Measurements from ENCODE around the gene SI. TPM values are rescaled to one million over a fixed set of nuclear protein-coding genes. Genes with fewer than 3 reads are reported as not detected.

Gene SI
- total and polyA plus RNA-seq, 2 of the 4 experiments (the other 2 are of a cell fraction), result not detected

DNA sequence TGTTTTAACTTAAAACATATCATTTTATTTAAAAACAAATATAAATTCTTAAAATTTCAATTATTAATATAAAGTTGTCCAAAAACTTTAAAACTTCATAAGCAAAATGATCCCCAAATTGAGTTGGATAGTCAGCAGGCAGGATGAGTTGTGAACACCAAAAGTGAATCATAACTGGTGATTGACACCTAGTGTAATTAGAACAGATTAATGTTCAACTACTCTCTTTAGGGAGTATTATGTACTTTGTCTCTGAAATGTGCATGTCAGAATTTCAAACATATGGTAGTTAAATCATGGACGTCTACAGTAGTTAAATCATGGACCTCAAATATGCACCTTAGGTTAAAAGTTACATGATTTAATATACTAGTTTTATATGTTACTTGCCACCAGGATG, 2.9 kb upstream of the SI start:
- BruUV-seq (replicated peaks), result no TSS peak
- ATAC-seq (ENCODE audit: low read depth) (no peak), DNase-seq (no peak)
- in situ Hi-C loops (cut with MboI; ENCODE audit: low sequenced_read_pairs), result no loop called here
- H2AFZ ChIP-seq (replicated peaks; ENCODE audit: low read length, poor library complexity), result no peak overlapping the region
- TF ChIP-seq CEBPB (IDR thresholded peaks at IDR 0.05; ENCODE audit: low read depth, low read length), result no peak
- no peak for TF ChIP-seq POLR2A (IDR thresholded peaks at IDR 0.05; ENCODE audit: low read depth, low read length)
- TF ChIP-seq MXI1 (IDR thresholded peaks at IDR 0.05; ENCODE audit: borderline replicate concordance, low read depth, low read length), result no peak
- no peak for TF ChIP-seq RCOR1 (IDR thresholded peaks at IDR 0.05; ENCODE audit: insufficient replicate concordance, low read length)
- TF ChIP-seq NFE2L2 (IDR thresholded peaks at IDR 0.05; ENCODE audit: low read depth, low read length), result no peak
- TF ChIP-seq, protein P1, sequence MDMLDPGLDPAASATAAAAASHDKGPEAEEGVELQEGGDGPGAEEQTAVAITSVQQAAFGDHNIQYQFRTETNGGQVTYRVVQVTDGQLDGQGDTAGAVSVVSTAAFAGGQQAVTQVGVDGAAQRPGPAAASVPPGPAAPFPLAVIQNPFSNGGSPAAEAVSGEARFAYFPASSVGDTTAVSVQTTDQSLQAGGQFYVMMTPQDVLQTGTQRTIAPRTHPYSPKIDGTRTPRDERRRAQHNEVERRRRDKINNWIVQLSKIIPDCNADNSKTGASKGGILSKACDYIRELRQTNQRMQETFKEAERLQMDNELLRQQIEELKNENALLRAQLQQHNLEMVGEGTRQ (IDR thresholded peaks at IDR 0.05; ENCODE audit: low read depth, low read length), result no peak
- no peak for TF ChIP-seq MAZ (IDR thresholded peaks at IDR 0.05; ENCODE audit: borderline replicate concordance, low read depth, low read length)
- H3K4me3 ChIP-seq (ENCODE audit: insufficient read depth, low read depth, low read length), result no peak overlapping the region
- no peaks in the 10 kb centered on the region for H3K79me1 ChIP-seq (ENCODE audit: low read depth in 1 of 2, low read length in 2 of 2)
- H3K9me1 ChIP-seq (ENCODE audit: insufficient read depth, low read length), result no peaks in the 10 kb centered on the region
- ChIA-PET POLR2A (ENCODE audit: unreplicated experiment) (no interaction called here), CTCF (no interaction called here)
- no peak overlapping the region for H3K56ac ChIP-seq (ENCODE audit: extremely low read depth, insufficient read depth, low read length)
- no peaks in the 10 kb centered on the region for H3K9me3 ChIP-seq (ENCODE audit: control insufficient read depth, insufficient read depth, low read length)
- H4K5ac ChIP-seq (ENCODE audit: low read depth, low read length), result no peak overlapping the region
- H4K8ac ChIP-seq (ENCODE audit: low read depth in 2 of 2, low read length in 2 of 2), result no peak overlapping the region
- H3K27ac ChIP-seq (ENCODE audit: insufficient read depth, low read length), result no peak overlapping the region
- intact Hi-C loops (cut with micrococcal nuclease), result no loop called here
- H3K9ac ChIP-seq (ENCODE audit: low read depth, low read length), result no peak overlapping the region
- H2AK9ac ChIP-seq (replicated peaks; ENCODE audit: low read depth, low read length, poor library complexity), result no peak overlapping the region
- no peak overlapping the region for H2BK120ac ChIP-seq (ENCODE audit: low read depth, low read length)
- no peak overlapping the region for H3K4me2 ChIP-seq (ENCODE audit: low read depth, low read length)
- no peaks in the 10 kb centered on the region for H3K27me3 ChIP-seq (ENCODE audit: control insufficient read depth, insufficient read depth, low read length)
- H4K20me1 ChIP-seq (ENCODE audit: insufficient read depth, low read length), result no peaks in the 10 kb centered on the region
- no peaks in the 10 kb centered on the region for H3K4me1 ChIP-seq (ENCODE audit: control insufficient read depth, insufficient read depth, low read length)
- H4K91ac ChIP-seq (ENCODE audit: insufficient read depth, low read depth, low read length), result no peak overlapping the region
- H2BK5ac ChIP-seq (ENCODE audit: low read depth, low read length, poor library complexity, severe bottlenecking), result no peak overlapping the region
- H3K4ac ChIP-seq (ENCODE audit: low read depth, low read length), result no peak overlapping the region
- dilution Hi-C loops (cut with HindIII; ENCODE audit: low sequenced_read_pairs, unreplicated experiment), result no loop called here
- H2AK5ac ChIP-seq (ENCODE audit: low read depth, low read length), result no peak overlapping the region
- no peak overlapping the region for H3K23ac ChIP-seq (ENCODE audit: low read depth, low read length)
- H3K36me3 ChIP-seq (ENCODE audit: control insufficient read depth, insufficient read depth, low read length), result no peaks in the 10 kb centered on the region
- H3K14ac ChIP-seq (replicated peaks; ENCODE audit: low read depth, low read length), result no peak overlapping the region
- no peak overlapping the region for H2BK15ac ChIP-seq (ENCODE audit: low read depth, low read length)
- WGBS, 2 experiments (ENCODE audit: extremely low coverage in 2 of 2, insufficient read length in 1 of 2), result no CpG with 5 or more reads among the region's 1 CpG
- H3K18ac ChIP-seq (ENCODE audit: low read depth, low read length), result no peak overlapping the region
- no peak overlapping the region for H2BK20ac ChIP-seq (ENCODE audit: low read depth, low read length)

All from IMR-90 (cell line).